HG03135 (cell line): ENCODE results near the gene SOX13.
"Not testable (repeated sequence)": the region's sequence is repeated elsewhere in the genome, so short reads cannot be mapped to it uniquely, and the experiment has no call there.

Source experiments
- ATAC-seq: cut with Tn5 transposase; IDR thresholded peaks from one replicate; pipeline ENCODE4 v1.9.1; 2021; ENCODE audit warnings: mild to moderate bottlenecking, moderate library complexity; ENCODE audit not compliant: unreplicated experiment

The SOX13 gene

GRCh38 chr1:204072931-204073836, at the start of gene SOX13:
Gene SOX13 (plus strand): TSS chr1:204073115. CDS start chr1:204112916, 39,801 bp downstream.
- ATAC-seq, result no peak

GRCh38 chr1:204025917-204026707, 46.8 kb upstream of the SOX13 start:
- ATAC-seq, result no peak

GRCh38 chr1:204027446-204027845, 45.5 kb upstream of the SOX13 start:
- no peak for ATAC-seq

- ATAC-seq, result no peak
These were observed 43.9 kb upstream of the SOX13 start for GRCh38 chr1:204029016-204029415.

- no peak for ATAC-seq
These were observed 41.7 kb upstream of the SOX13 start for GRCh38 chr1:204031098-204031710.

- ATAC-seq, result no peak
These were observed 40.2 kb upstream of the SOX13 start for GRCh38 chr1:204032642-204033235.

- ATAC-seq, result no peak
These were observed 39.6 kb upstream of the SOX13 start for GRCh38 chr1:204033306-204033705.

- ATAC-seq, result no peak
These were observed 35.8 kb upstream of the SOX13 start for GRCh38 chr1:204036882-204037655.

GRCh38 chr1:204041232-204041767, 31.6 kb upstream of the SOX13 start:
- no peak for ATAC-seq

GRCh38 chr1:204041803-204042505, 31.0 kb upstream of the SOX13 start:
- no peak for ATAC-seq

GRCh38 chr1:204042516-204042915, 30.4 kb upstream of the SOX13 start:
- no peak for ATAC-seq

- ATAC-seq, result no peak
These were observed 29.2 kb upstream of the SOX13 start for GRCh38 chr1:204043680-204044079.

GRCh38 chr1:204044448-204044847, 28.5 kb upstream of the SOX13 start:
- no peak for ATAC-seq

GRCh38 chr1:204045430-204045829, 27.5 kb upstream of the SOX13 start:
- ATAC-seq, result no peak

- no peak for ATAC-seq
These were observed 26.6 kb upstream of the SOX13 start for GRCh38 chr1:204046346-204046745.

- not testable (repeated sequence) for ATAC-seq
These were observed 24.1 kb upstream of the SOX13 start for GRCh38 chr1:204048796-204049195.

- ATAC-seq, result no peak
These were observed 21.7 kb upstream of the SOX13 start for GRCh38 chr1:204051258-204051657.

GRCh38 chr1:204051718-204052117, 21.2 kb upstream of the SOX13 start:
- ATAC-seq, result no peak

- ATAC-seq, result no peak
These were observed 19.0 kb upstream of the SOX13 start for GRCh38 chr1:204053893-204054292.
